ENCODE data around the gene GPR84.

DNA sequence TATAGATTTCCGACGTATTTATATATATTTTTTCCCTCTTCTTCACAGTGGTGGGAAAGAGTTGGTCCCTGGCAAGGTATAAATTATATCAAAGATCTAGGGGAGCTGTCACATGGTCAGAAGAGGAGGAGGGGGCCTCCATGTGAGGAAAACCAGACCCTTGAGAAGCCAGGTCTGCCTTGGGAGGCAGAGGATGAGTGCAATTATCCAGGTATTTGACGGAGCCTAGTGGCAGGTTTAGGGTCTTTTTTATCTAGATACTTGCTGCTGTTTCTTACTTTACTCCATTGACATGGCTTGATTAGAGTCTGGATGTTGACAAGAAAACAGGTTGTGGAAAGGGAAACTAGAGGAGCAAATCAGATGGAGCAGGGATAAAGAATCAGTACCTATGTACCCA is 33.8 kb downstream of the GPR84 start:
- TF ChIP-seq RCOR1 (conservative IDR thresholded peaks at IDR 0.05; ENCODE audit: low read depth, low read length) (no peak), RAD21 (IDR thresholded peaks at IDR 0.05; ENCODE audit: insufficient read depth, low read depth, low read length) (no peak), MTA3 (IDR thresholded peaks at IDR 0.05; ENCODE audit: borderline replicate concordance, low read length) (no peak), POLR2AphosphoS5 (IDR thresholded peaks at IDR 0.05; ENCODE audit: low read length) (no peak)

Data from GM12878 (cell line).